ENCODE results near the gene KAT2A.

Gene KAT2A

DNA sequence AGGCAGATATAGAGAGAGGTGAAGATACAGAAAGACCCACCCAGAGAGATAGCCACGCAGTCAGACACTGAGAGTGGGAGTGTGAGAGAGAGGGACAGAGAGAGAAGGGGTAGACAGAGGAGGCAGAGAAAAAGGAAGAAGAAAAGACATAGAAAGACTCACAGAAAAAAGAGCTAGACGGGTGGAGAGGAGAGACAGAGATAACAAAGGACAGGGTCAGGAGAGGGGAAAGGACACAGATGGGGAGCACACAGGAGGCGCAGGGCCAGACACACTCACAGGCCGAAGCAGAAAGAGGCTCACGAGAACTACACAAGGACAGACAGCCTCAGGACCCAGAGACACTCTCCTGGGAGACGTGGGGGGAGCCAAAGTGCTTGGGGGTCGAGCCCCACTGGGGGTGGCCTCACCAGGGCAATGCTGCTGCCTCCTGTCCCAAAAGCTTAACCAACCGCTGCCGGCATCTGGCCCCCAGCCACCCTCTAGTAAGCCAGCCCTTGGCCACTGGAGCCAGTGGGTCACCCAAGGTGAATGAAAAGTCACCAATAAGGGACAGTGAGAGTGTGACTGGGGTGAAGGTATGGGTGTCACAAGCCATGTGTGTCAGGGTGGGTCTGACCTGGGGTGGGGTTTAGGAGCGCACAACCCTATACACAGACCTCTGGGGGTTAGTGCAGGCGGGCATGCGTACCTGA is 26.6 kb downstream of the KAT2A start:
- no peak for DNase-seq (ENCODE audit: low spot score)

DNA sequence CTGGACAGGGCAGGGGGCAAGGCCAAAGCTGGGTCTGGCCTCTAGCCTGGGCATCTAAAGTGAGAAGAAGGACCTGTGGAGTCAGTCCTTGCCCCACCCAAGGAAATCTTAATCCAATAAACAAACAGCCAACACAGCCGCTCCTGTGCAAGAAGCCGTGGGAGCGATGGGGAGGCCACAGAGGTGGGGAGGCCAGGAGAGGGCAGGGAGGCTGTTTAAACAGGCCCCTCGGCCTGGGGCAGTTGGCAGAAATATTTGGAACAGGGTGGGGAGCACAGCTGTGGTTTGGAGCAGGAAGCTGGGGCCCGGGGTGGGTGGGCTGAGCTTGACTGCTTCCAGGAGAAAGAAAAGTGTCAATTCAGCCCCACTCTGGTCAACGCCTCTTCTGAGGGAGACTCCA is 28.2 kb downstream of the KAT2A start:
- no peak for DNase-seq (ENCODE audit: low spot score)

DNA sequence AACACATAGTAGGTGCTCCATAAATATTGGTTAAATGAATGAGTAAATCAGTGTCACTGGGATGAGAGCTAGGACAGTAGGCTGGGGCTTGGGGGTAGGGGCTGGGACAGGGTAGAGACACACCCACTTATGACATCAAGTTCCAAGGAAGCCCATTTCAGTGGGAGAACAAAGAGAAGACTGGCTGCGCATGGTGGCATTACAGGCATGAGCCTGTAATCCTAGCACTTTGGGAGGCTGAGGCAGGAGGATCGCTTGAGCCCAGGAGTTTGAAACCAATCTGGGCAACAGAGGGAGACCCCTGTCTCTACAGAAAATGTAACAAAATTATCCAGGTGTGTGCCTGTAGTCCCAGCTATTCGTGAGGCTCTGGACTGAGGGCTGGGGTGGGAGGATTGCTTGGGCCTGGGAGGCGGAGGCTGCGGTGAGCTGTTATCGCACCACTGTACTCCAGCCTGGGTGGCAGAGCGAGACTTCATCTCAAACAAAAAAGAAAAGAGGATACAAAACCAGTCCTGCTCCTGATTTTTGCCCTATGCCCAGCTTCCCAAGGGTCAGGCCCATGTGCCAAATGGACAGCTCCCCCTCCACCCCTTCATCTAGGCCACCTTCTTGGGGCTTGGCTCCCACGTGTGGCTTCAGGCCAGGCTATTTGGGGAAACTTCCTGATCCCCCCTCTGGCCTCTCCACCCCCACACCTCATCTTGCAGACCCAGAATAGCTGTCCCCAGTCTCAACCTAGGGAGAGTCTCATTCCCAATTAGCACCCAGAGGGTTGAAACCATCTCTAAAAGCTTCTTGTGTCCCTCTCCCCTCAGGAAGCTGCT is 30.0 kb downstream of the KAT2A start:
- DNase-seq (ENCODE audit: low spot score): no peak

DNA sequence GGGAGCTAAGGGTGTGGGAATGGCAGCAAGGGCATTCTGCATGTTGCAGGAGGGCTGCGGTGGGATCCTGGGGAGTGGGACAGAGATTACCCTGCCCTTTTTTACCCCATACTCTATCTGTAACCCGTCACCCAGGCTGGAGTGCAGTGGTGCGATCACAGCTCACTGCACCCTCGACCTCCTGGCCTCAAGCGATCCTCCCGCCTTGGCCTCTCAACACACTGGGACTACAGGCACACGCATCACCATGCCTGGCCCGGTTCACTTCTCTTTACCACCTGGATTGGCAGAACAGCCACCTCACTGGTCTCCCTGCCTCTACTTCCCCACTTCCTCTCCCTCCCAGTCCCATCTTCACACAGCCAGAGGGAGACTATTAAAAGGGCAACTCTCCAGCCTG is 32.4 kb downstream of the KAT2A start:
- no peak for DNase-seq (ENCODE audit: low spot score)

DNA sequence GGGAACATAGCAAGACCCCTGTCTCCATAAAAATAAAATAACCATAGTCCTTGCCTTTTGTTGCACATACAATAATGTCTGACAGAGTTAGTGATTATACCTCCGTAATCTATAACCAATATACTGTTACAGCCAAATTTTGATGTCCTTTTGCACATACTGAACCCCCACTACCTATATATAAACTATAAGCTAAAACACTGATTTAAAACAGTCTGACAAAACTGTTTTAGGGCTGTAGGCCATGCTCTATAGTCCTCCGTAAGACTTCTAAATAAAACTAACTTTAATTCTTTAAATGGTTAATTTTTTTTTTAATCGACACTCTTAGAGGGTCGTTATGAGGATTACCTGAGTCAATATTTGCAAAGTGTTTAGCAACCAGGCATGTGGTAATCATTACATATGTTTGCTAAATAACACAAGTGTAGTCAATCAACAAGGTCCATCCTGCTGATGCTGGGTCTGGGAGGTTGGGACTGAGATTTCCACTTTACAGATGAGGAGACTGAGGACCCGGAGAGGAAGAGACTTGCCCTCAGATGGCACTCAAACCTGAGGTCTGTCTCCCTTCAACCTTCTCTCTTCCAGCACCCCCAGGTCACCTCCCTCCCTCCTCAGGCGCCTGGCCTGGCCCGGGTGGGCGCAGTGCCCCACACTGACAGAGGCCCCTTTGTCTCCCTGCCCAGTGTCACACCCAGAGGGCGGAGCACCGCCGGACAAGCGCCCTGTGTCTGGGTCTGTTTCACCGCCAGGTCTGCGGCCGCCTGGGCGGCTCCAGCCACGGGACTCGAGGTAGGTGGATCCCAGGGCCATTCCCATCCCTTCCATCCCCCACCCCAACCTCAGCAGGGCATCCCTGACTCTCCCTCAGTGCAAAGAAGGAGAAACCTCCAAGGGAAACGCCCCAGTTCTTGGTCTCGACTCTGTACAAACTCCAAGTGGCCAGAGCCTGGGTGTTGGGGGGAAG is 33.1 kb downstream of the KAT2A start:
- DNase-seq (ENCODE audit: low spot score): no peak

DNA sequence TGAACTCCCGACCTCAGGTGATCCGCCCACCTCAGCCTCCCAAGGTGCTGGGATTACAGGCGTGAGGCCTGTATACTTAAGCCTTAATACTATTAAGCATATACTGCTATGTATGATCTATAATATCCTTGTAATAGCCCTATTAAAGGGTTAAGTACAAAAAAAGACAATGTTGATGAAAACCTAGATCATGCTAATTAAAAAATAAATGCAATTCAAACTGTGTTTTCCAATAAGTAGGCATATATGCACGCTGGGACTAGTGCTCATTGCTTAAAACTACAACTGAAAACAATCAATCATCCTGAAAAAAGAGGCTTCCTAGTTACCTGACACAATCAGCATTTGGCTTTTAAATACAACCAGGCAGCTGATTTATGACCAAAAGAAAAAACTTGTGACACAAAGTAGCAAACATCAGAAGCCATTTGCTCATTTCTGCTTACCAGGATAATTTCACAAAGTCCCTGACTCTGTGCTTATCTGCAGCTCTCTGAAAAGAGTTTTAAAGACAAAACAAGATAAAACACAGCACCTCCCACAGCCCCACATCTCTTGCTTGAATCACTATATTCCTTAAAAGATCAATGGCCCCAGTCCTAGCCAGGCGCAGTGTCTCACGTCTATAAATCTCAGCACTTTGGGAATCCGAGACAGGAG is 34.0 kb downstream of the KAT2A start:
- DNase-seq (ENCODE audit: low spot score): no peak

DNA sequence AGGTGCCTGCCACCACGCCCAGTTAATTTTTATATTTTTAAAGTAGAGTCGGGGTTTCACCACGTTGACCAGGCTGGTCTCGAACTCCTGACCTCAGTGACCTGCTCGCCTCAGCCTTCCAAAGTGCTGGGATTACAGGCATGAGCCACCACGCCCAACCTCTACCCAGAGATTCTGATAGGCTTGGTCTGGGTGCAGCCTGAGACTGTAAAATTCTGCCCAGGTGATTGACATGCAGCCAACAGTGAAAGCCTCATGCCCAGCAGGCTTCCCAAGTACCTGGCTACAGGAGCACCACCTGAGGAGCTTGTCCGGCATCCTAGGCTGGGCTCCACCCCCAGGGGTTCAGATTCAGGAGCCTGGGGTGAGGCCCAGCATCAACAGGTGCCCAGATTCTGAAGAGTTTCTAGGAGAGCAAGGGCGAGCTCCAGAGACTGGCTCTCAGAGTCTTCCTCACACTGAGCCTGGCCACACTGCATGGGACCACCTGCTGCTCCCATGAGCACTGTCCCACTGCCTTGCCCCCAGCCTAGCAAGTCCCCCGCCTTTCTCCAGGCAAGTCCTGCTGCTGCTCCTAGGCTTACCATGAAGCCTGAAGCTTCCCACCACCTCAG is 39.5 kb downstream of the KAT2A start:
- DNase-seq (ENCODE audit: low spot score): no peak

DNA sequence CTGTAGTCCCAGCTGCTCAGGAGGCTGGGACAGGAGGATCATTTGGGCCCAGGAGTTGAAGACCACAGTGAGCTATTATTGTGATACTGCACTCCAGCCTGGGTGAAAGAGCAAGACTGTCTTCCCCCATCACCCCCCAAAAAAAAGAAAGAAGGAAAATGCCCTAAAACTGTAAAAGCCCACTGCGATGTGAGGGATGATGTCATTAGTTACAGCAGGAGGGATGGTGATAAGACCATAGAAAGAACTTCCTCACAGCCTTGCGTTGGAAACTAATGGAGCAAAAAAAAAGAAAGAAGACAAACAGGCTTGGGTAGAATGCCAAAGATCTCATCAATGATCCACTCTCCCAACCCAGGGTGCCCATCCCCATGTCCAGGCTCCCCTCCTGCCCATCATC is 41.6 kb downstream of the KAT2A start:
- DNase-seq (ENCODE audit: low spot score): no peak

DNA sequence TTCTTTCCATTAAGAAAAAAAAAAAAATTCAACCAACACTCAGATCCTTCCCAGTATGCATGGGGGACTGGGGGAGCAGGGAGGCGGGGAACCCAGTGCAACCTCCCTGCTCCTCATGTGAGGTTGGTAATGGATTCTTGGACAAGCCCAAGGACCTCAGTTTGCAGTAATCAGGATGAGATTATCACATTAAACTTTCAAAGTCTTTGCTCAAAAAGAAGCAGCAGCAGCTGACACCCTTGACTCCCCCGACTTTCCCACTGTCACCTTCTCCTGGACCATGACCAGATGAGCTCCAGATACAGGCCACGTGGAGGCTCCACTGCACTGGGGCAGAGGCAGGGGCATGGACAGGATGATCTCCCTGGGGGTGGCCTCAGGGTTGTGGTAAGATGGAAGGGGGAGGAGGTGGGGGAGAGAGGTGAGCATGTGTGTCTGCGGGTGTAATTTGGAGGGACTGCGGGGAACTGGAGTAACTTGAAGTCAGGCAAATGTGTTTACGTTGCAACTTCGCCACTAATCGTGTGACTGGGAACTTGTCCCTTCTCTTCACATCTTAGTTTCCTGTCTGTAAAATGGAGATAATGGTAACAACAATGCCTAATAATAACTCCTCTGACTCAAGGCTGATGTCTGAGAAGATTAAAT is 42.6 kb downstream of the KAT2A start:
- DNase-seq (ENCODE audit: low spot score): no peak

DNA sequence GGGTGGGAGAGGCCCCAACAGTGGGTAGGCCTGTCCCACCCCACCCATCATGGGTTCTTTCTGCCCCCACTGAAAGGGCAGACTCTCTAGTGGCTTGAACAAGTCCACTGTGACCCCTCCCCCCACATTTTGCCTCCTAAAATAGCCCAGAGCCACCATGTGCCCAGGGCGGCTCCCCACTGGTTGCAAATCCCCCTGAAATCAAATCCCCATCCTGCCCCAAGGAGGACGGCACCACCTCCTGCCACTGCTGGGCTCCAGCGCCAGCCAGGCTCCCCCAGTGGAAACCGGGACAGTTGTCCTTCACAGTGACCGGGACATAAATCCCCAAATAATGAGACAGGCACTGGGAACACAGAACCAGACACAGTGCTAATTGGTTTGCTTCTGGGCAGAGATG is 43.4 kb downstream of the KAT2A start:
- no peak for DNase-seq (ENCODE audit: low spot score)

DNA sequence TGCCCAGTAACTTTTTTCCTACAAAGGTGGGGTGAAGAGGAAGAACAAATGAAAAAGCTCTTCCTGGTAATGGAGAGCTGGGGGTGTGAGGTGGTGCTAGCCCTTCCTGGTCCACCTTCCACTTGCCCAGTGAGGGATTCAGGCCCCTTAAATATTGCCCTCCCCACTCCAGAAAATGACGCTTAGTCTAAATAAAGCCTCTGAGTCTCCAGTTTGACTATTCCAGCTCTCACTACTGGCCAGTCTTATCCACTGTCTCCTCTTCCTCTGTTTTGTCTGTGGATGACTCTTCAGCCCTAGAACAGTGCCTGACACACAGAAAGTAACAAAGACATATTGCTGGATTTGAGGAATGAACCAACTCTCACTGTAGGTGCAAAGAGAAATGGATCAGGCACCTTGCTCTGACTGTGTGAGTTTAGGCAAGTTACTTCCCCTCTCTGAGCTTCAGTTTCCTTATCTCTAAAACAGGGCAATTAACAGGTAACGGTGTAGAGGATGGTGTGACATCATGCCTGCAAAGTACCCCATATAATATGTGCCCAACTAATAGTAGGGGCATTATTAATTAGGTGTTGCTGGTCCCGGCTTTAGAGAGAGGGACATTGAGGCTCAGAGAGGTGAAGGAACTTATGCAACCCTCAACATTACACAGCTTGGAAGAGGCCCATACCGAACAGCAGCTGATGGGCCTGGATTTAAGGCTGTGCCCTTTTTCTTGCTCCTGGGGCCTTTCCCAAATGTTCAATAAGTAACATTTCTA is 44.2 kb downstream of the KAT2A start:
- no peak for DNase-seq (ENCODE audit: low spot score)

DNA sequence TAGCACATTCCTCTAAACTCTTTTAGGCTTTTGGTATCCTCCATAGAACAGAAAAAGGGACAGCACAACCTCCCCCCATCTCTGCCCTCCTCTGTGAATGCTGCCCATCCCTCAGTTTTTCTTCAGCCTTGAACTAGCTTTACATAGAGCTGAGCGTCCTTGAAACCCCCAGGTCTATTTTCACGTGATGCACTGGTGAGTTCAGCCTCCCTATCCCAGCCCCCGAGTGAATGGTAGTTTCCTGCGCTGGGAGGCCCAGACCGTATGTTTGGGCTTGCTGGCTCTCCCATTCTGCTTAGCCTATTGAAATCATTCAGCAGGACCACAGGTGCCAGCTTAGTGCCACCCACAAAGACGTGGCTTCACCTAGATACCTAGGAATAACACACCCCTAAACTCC is 45.4 kb downstream of the KAT2A start:
- no peak for DNase-seq (ENCODE audit: low spot score)

DNA sequence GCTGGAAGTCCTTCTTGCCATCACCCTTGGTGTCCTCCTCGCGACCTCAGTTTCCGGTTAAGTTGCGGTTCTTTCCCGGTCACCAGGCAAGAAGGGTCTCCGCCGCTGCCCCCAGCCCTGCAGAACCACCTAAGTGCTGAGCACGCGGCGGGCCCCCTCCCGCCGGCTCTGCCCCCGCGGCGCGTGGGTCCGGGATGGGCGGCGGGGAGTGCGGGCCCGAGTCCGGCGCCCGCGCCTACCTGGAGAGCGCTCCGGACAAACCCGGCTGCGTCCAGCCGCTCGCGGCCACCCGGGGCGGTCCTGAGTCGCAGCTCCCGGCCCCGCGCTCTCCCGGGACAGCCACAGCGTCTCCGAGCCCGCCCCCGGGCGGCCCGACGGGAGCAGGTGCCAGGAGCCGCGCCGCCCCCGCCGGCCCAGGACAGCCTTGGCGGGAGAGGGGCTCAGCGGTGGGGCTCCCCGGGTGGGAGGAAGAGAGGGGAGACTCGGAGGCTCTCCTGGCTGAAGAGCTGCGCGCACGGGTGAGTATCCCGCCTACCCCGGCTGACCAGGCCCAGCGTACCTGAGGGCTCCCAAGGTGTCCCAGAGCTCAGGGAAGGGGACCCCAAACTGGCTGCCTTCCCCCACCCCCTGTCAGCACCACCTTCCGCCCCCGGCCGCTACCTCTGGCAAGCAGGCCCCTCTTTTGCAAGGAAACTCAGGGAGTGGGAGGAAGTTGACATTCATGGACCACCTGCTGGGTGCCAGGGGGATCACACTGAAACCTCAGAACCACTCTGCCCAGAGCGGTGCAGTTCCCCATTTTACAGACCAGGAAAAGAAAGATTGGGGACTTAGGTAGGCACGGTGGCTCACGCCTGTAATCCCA is 48.6 kb downstream of the KAT2A start:
- peak; percentile 78 for DNase-seq (ENCODE audit: low spot score)

DNA sequence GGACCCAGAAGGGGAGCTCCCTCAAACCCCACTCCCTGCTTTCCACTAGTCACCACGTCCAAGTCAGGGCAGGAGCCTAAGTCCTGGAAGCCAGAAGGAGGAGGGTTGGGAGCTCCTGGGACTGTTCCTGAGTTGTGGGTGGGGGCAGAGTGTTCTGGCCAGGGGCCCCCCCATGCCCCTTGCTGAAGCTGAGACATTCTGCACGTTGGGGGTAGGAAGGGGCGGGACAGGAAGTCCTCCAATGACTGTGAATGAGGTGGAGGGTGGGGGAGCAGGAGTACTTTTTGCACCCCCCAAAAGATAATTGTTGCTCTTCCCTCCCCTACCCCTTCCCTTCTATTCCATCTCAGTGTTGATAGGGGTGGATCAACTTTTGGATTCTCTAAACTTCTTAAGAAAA is 49.4 kb downstream of the KAT2A start:
- no peak for DNase-seq (ENCODE audit: low spot score)

DNA sequence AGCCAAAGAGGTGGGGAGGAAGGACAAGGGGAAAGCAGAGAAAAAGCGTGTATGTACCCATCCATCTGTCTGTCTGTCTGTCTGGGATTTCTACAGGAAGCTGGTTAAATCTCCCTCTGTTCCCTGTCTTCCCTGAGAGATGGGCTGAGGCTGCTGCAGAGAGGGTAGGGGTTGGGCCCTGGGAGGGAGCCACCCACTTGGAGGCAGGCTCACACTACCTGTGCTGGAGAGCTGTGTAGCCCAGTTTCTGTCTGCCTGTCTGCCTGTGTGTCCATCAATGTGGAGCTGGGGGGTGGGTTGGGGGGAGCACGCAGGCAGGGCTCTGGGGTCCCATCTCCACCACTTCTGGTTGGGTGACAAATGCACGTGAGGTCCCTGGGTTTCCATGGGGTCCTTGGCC is 52.2 kb downstream of the KAT2A start:
- DNase-seq (ENCODE audit: low spot score): no peak

DNA sequence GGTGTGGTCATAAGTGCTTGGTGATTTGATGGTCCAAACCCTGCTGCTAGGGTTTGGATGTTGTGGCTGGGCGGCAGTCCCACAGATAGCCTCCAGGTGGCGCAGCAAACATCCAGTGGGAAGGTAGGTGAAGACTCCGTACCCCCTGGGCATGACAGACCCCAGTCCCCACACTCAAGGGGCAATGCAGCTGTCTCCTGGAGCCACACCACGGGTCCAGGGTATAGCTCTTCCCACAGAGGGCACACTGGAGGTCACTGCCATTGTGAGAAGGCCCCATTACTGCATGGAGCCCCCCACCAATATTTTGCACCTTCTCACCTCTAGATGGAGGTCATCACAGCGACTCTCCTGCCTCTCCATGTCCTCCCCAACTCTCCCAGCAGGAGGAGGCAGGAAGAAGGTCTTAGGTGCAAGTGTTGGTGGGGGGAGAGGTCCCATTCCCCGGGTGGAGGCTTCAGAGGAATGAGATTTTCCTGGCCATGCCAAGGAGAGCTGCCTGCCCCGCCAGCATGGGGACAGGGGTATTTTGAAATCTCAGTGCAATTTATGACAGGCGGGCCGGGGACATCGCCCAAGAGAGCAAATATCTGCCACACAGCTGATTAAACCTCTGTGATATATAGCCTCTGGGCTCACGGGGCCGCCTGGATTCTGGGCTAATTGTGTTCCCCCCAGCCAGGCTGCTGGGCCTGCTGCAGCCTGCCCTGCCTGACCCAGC is 53.6 kb downstream of the KAT2A start:
- DNase-seq (ENCODE audit: low spot score): peak; percentile 88

DNA sequence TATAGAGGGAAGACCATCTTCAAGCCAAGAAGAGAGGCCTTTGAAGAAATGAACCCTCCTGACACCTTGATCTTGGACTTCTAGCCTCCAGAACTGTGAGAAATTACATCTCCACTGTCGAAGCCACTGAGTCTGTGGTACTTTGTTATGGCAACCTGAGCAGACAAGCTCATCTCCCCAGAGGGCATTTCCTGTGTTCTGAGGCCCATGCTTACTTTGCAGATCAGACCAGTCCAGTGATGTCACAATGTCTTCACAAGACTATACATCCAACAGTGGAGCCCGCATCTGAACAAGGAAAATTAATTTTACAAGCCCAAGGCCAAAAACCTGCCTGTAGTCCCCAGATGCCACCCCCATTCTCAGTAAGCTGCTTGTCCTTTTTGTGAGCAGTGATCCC is 56.0 kb downstream of the KAT2A start:
- DNase-seq (ENCODE audit: low spot score): no peak

Data from ecto neural progenitor cell (in vitro differentiated cells).